ENCODE results near the gene METTL4. TPM values are rescaled to one million over a fixed set of nuclear protein-coding genes. Genes with fewer than 3 reads are reported as not detected.

Gene METTL4
- total RNA-seq, 1 experiment from 2014 or later, result 20.1 TPM

- no TSS peak for BruUV-seq (replicated peaks)
- no peaks in the 10 kb centered on the region for H3K9me3 Mint-ChIP-seq (ENCODE audit: unreplicated experiment)
- H3K36me3 Mint-ChIP-seq (ENCODE audit: insufficient read depth, unreplicated experiment), result peaks cover 60% of the 10 kb centered on the region
Measured at GRCh38 chr18:2590303-2590702, 19.0 kb upstream of the METTL4 start.

GRCh38 chr18:2589345-2590068 is 18.2 kb upstream of the METTL4 start:
- no peaks in the 10 kb centered on the region for H3K27me3 Mint-ChIP-seq (ENCODE audit: insufficient read depth, unreplicated experiment)
- H3K27ac Mint-ChIP-seq (ENCODE audit: unreplicated experiment), result no peak overlapping the region
- intact Hi-C loops (cut with micrococcal nuclease; ENCODE audit: unreplicated experiment), result no loop called here
- no peak overlapping the region for H3K4me3 ChIP-seq (ENCODE audit: low read depth, low read length)
- no peaks in the 10 kb centered on the region for H3K9me3 ChIP-seq
- 0 out of 2 replicates have a peak, but pooled peaks cover 2% of the 10 kb centered on the region for H3K36me3 ChIP-seq (ENCODE audit: control insufficient read depth, insufficient read depth, low read length)
- peaks cover 55% of the 10 kb centered on the region for H3K36me3 Mint-ChIP-seq (ENCODE audit: insufficient read depth, unreplicated experiment)
- no peak for DNase-seq
- no peak for TF ChIP-seq CTCF (IDR thresholded peaks at IDR 0.05; ENCODE audit: insufficient read depth in 1 of 2, low read depth in 1 of 2, low read length in 1 of 2, severe bottlenecking in 1 of 2, unreplicated experiment in 1 of 2)
- no peaks in the 10 kb centered on the region for H3K9me3 Mint-ChIP-seq (ENCODE audit: unreplicated experiment)
- ChIA-PET POLR2A (no interaction called here), CTCF (no interaction called here)
- H3K4me3 Mint-ChIP-seq (ENCODE audit: unreplicated experiment), result no peak overlapping the region
- H3K4me1 ChIP-seq, result no peaks in the 10 kb centered on the region
- H3K4me1 Mint-ChIP-seq (ENCODE audit: low read depth, unreplicated experiment), result peaks cover 6% of the 10 kb centered on the region
- no peaks in the 10 kb centered on the region for H3K27me3 ChIP-seq (replicated peaks; ENCODE audit: control insufficient read depth, insufficient read depth, low read length)
- no TSS peak for BruUV-seq (replicated peaks)

More at GRCh38 chr18:2590303-2590702, 19.0 kb upstream of the METTL4 start:
- DNase-seq, result no peak
- Histone ChIP-seq H3K9me3 (no peaks in the 10 kb centered on the region), H3K4me1 (no peaks in the 10 kb centered on the region), H3K36me3 (ENCODE audit: control insufficient read depth, insufficient read depth, low read length) (0 out of 2 replicates have a peak, but pooled peaks cover 2% of the 10 kb centered on the region), H3K27me3 (replicated peaks; ENCODE audit: control insufficient read depth, insufficient read depth, low read length) (no peaks in the 10 kb centered on the region), H3K4me3 (ENCODE audit: low read depth, low read length) (no peak overlapping the region)
- CTCF ChIA-PET, result no interaction called here
- Mint-ChIP-seq H3K27me3 (ENCODE audit: insufficient read depth, unreplicated experiment) (no peaks in the 10 kb centered on the region), H3K4me1 (ENCODE audit: low read depth, unreplicated experiment) (peaks cover 6% of the 10 kb centered on the region), H3K27ac (ENCODE audit: unreplicated experiment) (no peak overlapping the region), H3K4me3 (ENCODE audit: unreplicated experiment) (no peak overlapping the region)
- intact Hi-C loops (cut with micrococcal nuclease; ENCODE audit: unreplicated experiment), result no loop called here
- TF ChIP-seq CTCF (IDR thresholded peaks at IDR 0.05; ENCODE audit: insufficient read depth in 1 of 2, low read depth in 1 of 2, low read length in 1 of 2, severe bottlenecking in 1 of 2, unreplicated experiment in 1 of 2), result no peak
- POLR2A ChIA-PET, result no interaction called here

GRCh38 chr18:2588666-2589344 is 17.5 kb upstream of the METTL4 start:
- no peaks in the 10 kb centered on the region for H3K27me3 ChIP-seq (replicated peaks; ENCODE audit: control insufficient read depth, insufficient read depth, low read length)
- TF ChIP-seq CTCF (IDR thresholded peaks at IDR 0.05; ENCODE audit: insufficient read depth in 1 of 2, low read depth in 1 of 2, low read length in 1 of 2, severe bottlenecking in 1 of 2, unreplicated experiment in 1 of 2), result no peak
- peaks cover 6% of the 10 kb centered on the region for H3K4me1 Mint-ChIP-seq (ENCODE audit: low read depth, unreplicated experiment)
- ChIA-PET POLR2A (no interaction called here), CTCF (no interaction called here)
- no peaks in the 10 kb centered on the region for H3K9me3 Mint-ChIP-seq (ENCODE audit: unreplicated experiment)
- H3K36me3 Mint-ChIP-seq (ENCODE audit: insufficient read depth, unreplicated experiment), result peaks cover 49% of the 10 kb centered on the region
- H3K27ac Mint-ChIP-seq (ENCODE audit: unreplicated experiment), result peak overlapping the region; percentile 27
- TSS peak; percentile 44 for BruUV-seq (replicated peaks)
- H3K4me3 Mint-ChIP-seq (ENCODE audit: unreplicated experiment), result no peak overlapping the region
- H3K4me3 ChIP-seq (ENCODE audit: low read depth, low read length), result no peak overlapping the region
- intact Hi-C loops (cut with micrococcal nuclease; ENCODE audit: unreplicated experiment), result no loop called here
- no peak for DNase-seq
- H3K27me3 Mint-ChIP-seq (ENCODE audit: insufficient read depth, unreplicated experiment), result no peaks in the 10 kb centered on the region
- H3K36me3 ChIP-seq (ENCODE audit: control insufficient read depth, insufficient read depth, low read length), result 0 out of 2 replicates have a peak, but pooled peaks cover 2% of the 10 kb centered on the region
- no peaks in the 10 kb centered on the region for H3K4me1 ChIP-seq
- H3K9me3 ChIP-seq, result no peaks in the 10 kb centered on the region

Measured in Caco-2 (cell line).